IMR-90 (cell line): ENCODE results near the gene SRGN. TPM values are rescaled to one million over a fixed set of nuclear protein-coding genes. Genes with fewer than 3 reads are reported as not detected.

ENCODE experiments used
- ATAC-seq: fragments of 200-7000 bp; cut with Tn5 transposase; 2 replicates; pipeline ENCODE4 v1.9.1; 2020; ENCODE audit warnings: low read depth, mild to moderate bottlenecking, moderate library complexity
- BruUV-seq: library from RNA; stranded (reverse); fragments of 400-500 nt; replicated peaks from 2 replicates; lab custom pipeline; 2021; lab: Mats Ljungman, UMichigan
- CTCF ChIA-PET: fragments of 300-600 bp; formaldehyde crosslinking; extraction: SDS; loops from one replicate; lab custom pipeline; 2021; ENCODE audit warnings: antibody characterized with exemption; lab: Yijun Ruan, JAX
- POLR2A ChIA-PET: fragments of 300-600 bp; sonication (Branson Sonifier 250); formaldehyde crosslinking; loops from one replicate; lab custom pipeline; 2022; ENCODE audit warnings: antibody characterized with exemption; ENCODE audit not compliant: unreplicated experiment; lab: Charles Lee
- DNase-seq: peaks from one replicate; pipeline ENCODE4 v3.0.0; 2013
- H2AFZ ChIP-seq: replicated peaks from 2 replicates; pipeline ENCODE3; 2013; ENCODE audit warnings: low read length, mild to moderate bottlenecking; ENCODE audit not compliant: poor library complexity
- H2AK5ac ChIP-seq: 2 replicates; pipeline ENCODE4 v1.6.1; 2013; ENCODE audit warnings: low read depth, low read length, inconsistent platforms
- H2AK9ac ChIP-seq: replicated peaks from 2 replicates; pipeline ENCODE3; 2013; ENCODE audit warnings: mild to moderate bottlenecking, low read depth, low read length, moderate library complexity; ENCODE audit not compliant: poor library complexity
- H2BK120ac ChIP-seq: 2 replicates; pipeline ENCODE4 v1.6.1; 2013; ENCODE audit warnings: low read depth, low read length, inconsistent platforms
- H2BK15ac ChIP-seq: 3 replicates; pipeline ENCODE4 v1.6.1; 2013; ENCODE audit warnings: low read depth, low read length, inconsistent platforms
- H2BK20ac ChIP-seq: 2 replicates; pipeline ENCODE4 v1.6.1; 2013; ENCODE audit warnings: low read depth, mild to moderate bottlenecking, inconsistent platforms, low read length, moderate library complexity
- H2BK5ac ChIP-seq: 2 replicates; pipeline ENCODE4 v1.6.1; 2013; ENCODE audit warnings: mild to moderate bottlenecking, low read depth, low read length, inconsistent platforms; ENCODE audit not compliant: poor library complexity, severe bottlenecking
- H3K14ac ChIP-seq: replicated peaks from 2 replicates; pipeline ENCODE4 v1.6.1; 2013; ENCODE audit warnings: low read depth, low read length, inconsistent platforms
- H3K18ac ChIP-seq: 2 replicates; pipeline ENCODE4 v1.6.1; 2013; ENCODE audit warnings: low read depth, low read length, control low read depth
- H3K23ac ChIP-seq: 2 replicates; pipeline ENCODE4 v1.6.1; 2013; ENCODE audit warnings: low read depth, low read length, inconsistent platforms
- H3K27ac ChIP-seq: 2 replicates; pipeline ENCODE4 v1.5.1; 2013; ENCODE audit warnings: mild to moderate bottlenecking, control low read depth, low read length; ENCODE audit not compliant: insufficient read depth
- H3K27me3 ChIP-seq: 2 replicates; pipeline ENCODE4 v1.6.1; 2013; ENCODE audit warnings: low read length; ENCODE audit not compliant: control insufficient read depth, insufficient read depth
- H3K36me3 ChIP-seq: 2 replicates; pipeline ENCODE4 v1.6.1; 2013; ENCODE audit warnings: low read length, mixed read lengths; ENCODE audit not compliant: control insufficient read depth, insufficient read depth
- H3K4ac ChIP-seq: 2 replicates; pipeline ENCODE4 v1.6.1; 2013; ENCODE audit warnings: low read depth, low read length, inconsistent platforms
- H3K4me1 ChIP-seq: 2 replicates; pipeline ENCODE4 v1.6.1; 2013; ENCODE audit warnings: low read length, mixed read lengths; ENCODE audit not compliant: control insufficient read depth, insufficient read depth
- H3K4me2 ChIP-seq: 2 replicates; pipeline ENCODE4 v1.6.1; 2013; ENCODE audit warnings: low read depth, mild to moderate bottlenecking, control low read depth, low read length, moderate library complexity
- H3K4me3 ChIP-seq: 2 replicates; pipeline ENCODE4 v1.5.1; 2013; ENCODE audit warnings: low read depth, mild to moderate bottlenecking, control low read depth, low read length, moderate library complexity; ENCODE audit not compliant: insufficient read depth
- H3K56ac ChIP-seq: 2 replicates; pipeline ENCODE4 v1.6.1; 2013; ENCODE audit warnings: low read length, inconsistent platforms; ENCODE audit not compliant: insufficient read depth; ENCODE audit errors: extremely low read depth
- H3K79me1 ChIP-seq, 2 experiments: 2 replicates each; pipeline ENCODE4 v1.6.1; 2013; ENCODE audit warnings: low read length in 2 of 2, inconsistent platforms in 1 of 2, low read depth in 1 of 2
- H3K9ac ChIP-seq: 2 replicates; pipeline ENCODE4 v1.6.1; 2013; ENCODE audit warnings: low read depth, low read length, control low read depth
- H3K9me1 ChIP-seq: 2 replicates; pipeline ENCODE4 v1.6.1; 2013; ENCODE audit warnings: low read length, inconsistent platforms; ENCODE audit not compliant: insufficient read depth
- H3K9me3 ChIP-seq: 2 replicates; pipeline ENCODE4 v1.6.1; 2013; ENCODE audit warnings: low read length; ENCODE audit not compliant: control insufficient read depth, insufficient read depth
- H4K20me1 ChIP-seq: 2 replicates; pipeline ENCODE4 v1.6.1; 2013; ENCODE audit warnings: low read length, inconsistent platforms; ENCODE audit not compliant: insufficient read depth
- H4K5ac ChIP-seq: 2 replicates; pipeline ENCODE4 v1.6.1; 2013; ENCODE audit warnings: mild to moderate bottlenecking, low read depth, low read length, control low read depth
- H4K8ac ChIP-seq, 2 experiments: 2 replicates each; pipeline ENCODE4 v1.6.1; 2013; ENCODE audit warnings: low read depth in 2 of 2, low read length in 2 of 2, control low read depth in 1 of 2, inconsistent platforms in 1 of 2
- H4K91ac ChIP-seq: 2 replicates; pipeline ENCODE4 v1.6.1; 2013; ENCODE audit warnings: low read depth, low read length, inconsistent platforms; ENCODE audit not compliant: insufficient read depth
- CHD1 ChIP-seq: IDR thresholded peaks from 2 replicates; pipeline ENCODE4 v1.6.1; 2012; ENCODE audit warnings: low read depth, low read length, improper control_type of control experiment
- CTCF ChIP-seq: conservative IDR thresholded peaks from 2 replicates; pipeline ENCODE4 v1.5.1; 2012; ENCODE audit warnings: mild to moderate bottlenecking, low read depth, low read length, improper control_type of control experiment
- RCOR1 ChIP-seq: IDR thresholded peaks from 2 replicates; pipeline ENCODE4 v1.6.1; 2012; ENCODE audit warnings: mild to moderate bottlenecking, low read length, improper control_type of control experiment; ENCODE audit not compliant: insufficient replicate concordance
- SMC3 ChIP-seq: fragments of 150-350 bp; IDR thresholded peaks from 2 replicates; pipeline ENCODE4 v1.6.1; 2016; ENCODE audit warnings: low read depth, mild to moderate bottlenecking, antibody characterized with exemption, low read length, moderate library complexity
- WGBS, 2 experiments: methylation state at CpG; one replicate each; pipeline versions ENCODE4 v1.1.5 to v1.1.7; 2013; ENCODE audit warnings: missing lambda C conversion rate in 2 of 2; ENCODE audit not compliant: insufficient read length in 1 of 2; ENCODE audit errors: extremely low coverage in 2 of 2; 5-methylcytosine and 5-hydroxymethylcytosine counted together
- dilution Hi-C: fragments of 300-500 bp; cut with HindIII; formaldehyde crosslinking; loops from one replicate; pipeline ENCODE4 v1.14.3; 2018; ENCODE audit warnings: low sequenced_read_pairs; ENCODE audit not compliant: unreplicated experiment
- in situ Hi-C: fragments of 300-500 bp; cut with MboI; formaldehyde crosslinking; loops from 3 replicates; pipeline ENCODE4 v1.14.3; 2019; ENCODE audit warnings: low sequenced_read_pairs, inconsistent platforms, mixed read lengths
- intact Hi-C: fragments of 100-400 bp; cut with micrococcal nuclease; formaldehyde crosslinking; loops from 2 replicates; pipeline ENCODE4 v1.10.0; 2022
- polyA plus RNA-seq, 3 experiments: library from polyadenylated mRNA; depleted of rRNA; stranded (reverse); fragments of >200 nt; gene quantifications; 2 replicates each; pipeline ENCODE4 v1.2.3, GENCODE V29; 2012; ENCODE audit warnings: low replicate concordance in 1 of 3
- total RNA-seq: library from RNA; depleted of rRNA; stranded (reverse); fragments of >200 nt; gene quantifications from 2 replicates; pipeline ENCODE4 v1.2.3, GENCODE V29; 2012

The SRGN gene
- total and polyA plus RNA-seq, 2 of the 4 experiments (the other 2 are of a cell fraction) = 33.3 to 41.4 TPM

GRCh38 chr10:69104994-69105790 is 17.3 kb downstream of the SRGN start:
- WGBS, 2 experiments = no CpG with 5 or more reads among the region's 1 CpG

More at GRCh38 chr10:69104994-69105790, 17.3 kb downstream of the SRGN start:
- no peaks in the 10 kb centered on the region for H4K20me1 ChIP-seq
- CTCF ChIA-PET = interaction anchor here (0.6 kb wide), 1 partner anchor 138 kb away, joined by 3 read pairs; no protein-coding TSS in a partner anchor
- DNase-seq = no peak
- TF ChIP-seq CTCF = no peak
- no peak for TF ChIP-seq CHD1
- no peak for TF ChIP-seq SMC3
- TF ChIP-seq RCOR1 = no peak
- H3K4me1 ChIP-seq = no peaks in the 10 kb centered on the region
- POLR2A ChIA-PET = no interaction called here
- no peak for ATAC-seq
- dilution Hi-C loops (loop anchor here (25.0 kb wide), 1 partner anchor 93 kb away; no protein-coding TSS in a partner anchor), intact Hi-C loops (no loop called here), in situ Hi-C loops (no loop called here)
- no peak overlapping the region for H2BK15ac ChIP-seq
- H3K27ac ChIP-seq = no peak overlapping the region
- H2BK120ac ChIP-seq = no peak overlapping the region
- no peak overlapping the region for H3K4ac ChIP-seq
- BruUV-seq = no TSS peak
- peaks cover 5% of the 10 kb centered on the region for H3K9me3 ChIP-seq
- no peak overlapping the region for H3K4me2 ChIP-seq
- H3K9ac ChIP-seq = no peak overlapping the region
- no peak overlapping the region for H3K4me3 ChIP-seq
- no peak overlapping the region for H3K23ac ChIP-seq
- H4K5ac ChIP-seq = no peak overlapping the region
- H3K36me3 ChIP-seq = no peaks in the 10 kb centered on the region
- H2BK20ac ChIP-seq = no peak overlapping the region
- no peak overlapping the region for H3K14ac ChIP-seq
- no peak overlapping the region for H4K8ac ChIP-seq
- no peak overlapping the region for H2BK5ac ChIP-seq
- H2AK5ac ChIP-seq = no peak overlapping the region
- H3K56ac ChIP-seq = no peak overlapping the region
- no peaks in the 10 kb centered on the region for H3K9me1 ChIP-seq
- H3K18ac ChIP-seq = no peak overlapping the region
- no peak overlapping the region for H4K91ac ChIP-seq
- no peak overlapping the region for H2AFZ ChIP-seq
- H3K79me1 ChIP-seq = no peaks in the 10 kb centered on the region
- no peak overlapping the region for H2AK9ac ChIP-seq
- H3K27me3 ChIP-seq = no peaks in the 10 kb centered on the region; the same call in none of the 2 replicates
